ENCODE measurements around the gene PCSK5.

The PCSK5 gene

DNA sequence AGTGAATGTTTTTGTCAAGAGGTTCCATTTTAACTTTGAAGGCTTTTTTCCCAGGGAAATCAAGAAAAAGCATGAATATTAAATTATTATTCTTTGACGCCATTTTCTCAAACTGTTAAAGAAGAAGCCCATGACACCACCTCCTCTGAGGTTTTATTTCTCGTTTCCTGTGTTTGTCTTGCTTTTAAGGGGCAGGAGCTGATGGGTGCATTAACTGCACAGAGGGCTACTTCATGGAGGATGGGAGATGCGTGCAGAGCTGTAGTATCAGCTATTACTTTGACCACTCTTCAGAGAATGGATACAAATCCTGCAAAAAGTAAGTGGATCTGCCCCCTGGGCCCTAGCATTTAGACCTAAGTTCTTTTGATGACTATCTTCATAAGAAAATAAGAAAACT lies 298.4 kb downstream of the PCSK5 start:
- no peak overlapping the region for H3K4me3 ChIP-seq (ENCODE audit: insufficient read depth, low read length, poor library complexity, severe bottlenecking)

DNA sequence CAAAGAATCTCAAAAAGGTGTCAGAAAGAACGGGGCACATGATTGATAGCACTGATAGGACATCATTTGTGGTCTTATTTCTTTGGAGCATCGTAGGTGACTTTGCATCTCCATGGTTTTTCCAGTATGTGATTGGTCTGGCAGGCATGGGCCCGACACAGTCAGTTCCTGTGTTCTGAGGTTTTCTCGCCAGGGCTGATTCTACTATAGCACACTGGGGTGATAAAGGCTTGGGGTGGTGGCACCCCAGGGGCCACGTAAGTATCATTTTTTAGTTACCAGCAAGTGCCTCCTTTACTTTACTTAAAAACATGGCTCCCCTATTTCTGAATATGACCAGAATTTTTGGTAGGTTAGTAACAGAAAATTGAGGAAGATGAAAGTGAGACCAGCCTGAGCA lies 301.0 kb downstream of the PCSK5 start:
- no peak overlapping the region for H3K27ac ChIP-seq (ENCODE audit: low read depth, low read length)
- no peaks in the 10 kb centered on the region for H3K27me3 ChIP-seq (ENCODE audit: low read length)
- H3K4me3 ChIP-seq (ENCODE audit: insufficient read depth, low read length, poor library complexity, severe bottlenecking) = no peak overlapping the region
- H3K9me2 ChIP-seq (replicated peaks; ENCODE audit: insufficient read depth, low read length) = no peaks in the 10 kb centered on the region
- no peaks in the 10 kb centered on the region for H4K20me1 ChIP-seq (ENCODE audit: low read depth, low read length)
- no peak overlapping the region for H2AFZ ChIP-seq (ENCODE audit: low read depth, low read length, severe bottlenecking)
- H3K9ac ChIP-seq (ENCODE audit: low read length) = no peak overlapping the region
- no peaks in the 10 kb centered on the region for H3F3A ChIP-seq (ENCODE audit: insufficient read depth)
- TF ChIP-seq, protein P1, sequence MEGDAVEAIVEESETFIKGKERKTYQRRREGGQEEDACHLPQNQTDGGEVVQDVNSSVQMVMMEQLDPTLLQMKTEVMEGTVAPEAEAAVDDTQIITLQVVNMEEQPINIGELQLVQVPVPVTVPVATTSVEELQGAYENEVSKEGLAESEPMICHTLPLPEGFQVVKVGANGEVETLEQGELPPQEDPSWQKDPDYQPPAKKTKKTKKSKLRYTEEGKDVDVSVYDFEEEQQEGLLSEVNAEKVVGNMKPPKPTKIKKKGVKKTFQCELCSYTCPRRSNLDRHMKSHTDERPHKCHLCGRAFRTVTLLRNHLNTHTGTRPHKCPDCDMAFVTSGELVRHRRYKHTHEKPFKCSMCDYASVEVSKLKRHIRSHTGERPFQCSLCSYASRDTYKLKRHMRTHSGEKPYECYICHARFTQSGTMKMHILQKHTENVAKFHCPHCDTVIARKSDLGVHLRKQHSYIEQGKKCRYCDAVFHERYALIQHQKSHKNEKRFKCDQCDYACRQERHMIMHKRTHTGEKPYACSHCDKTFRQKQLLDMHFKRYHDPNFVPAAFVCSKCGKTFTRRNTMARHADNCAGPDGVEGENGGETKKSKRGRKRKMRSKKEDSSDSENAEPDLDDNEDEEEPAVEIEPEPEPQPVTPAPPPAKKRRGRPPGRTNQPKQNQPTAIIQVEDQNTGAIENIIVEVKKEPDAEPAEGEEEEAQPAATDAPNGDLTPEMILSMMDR (IDR thresholded peaks at IDR 0.05; ENCODE audit: insufficient read depth, low read length, poor library complexity, severe bottlenecking) = no peak
- TF ChIP-seq EZH2phosphoT487 (conservative IDR thresholded peaks at IDR 0.05; ENCODE audit: low read length) = no peak
- no peak overlapping the region for H3K4me2 ChIP-seq (ENCODE audit: low read depth, low read length, poor library complexity, severe bottlenecking)
- H3K9me3 ChIP-seq (ENCODE audit: insufficient read depth, low read length) = no peaks in the 10 kb centered on the region
- H3K36me3 ChIP-seq (ENCODE audit: low read length) = no peaks in the 10 kb centered on the region
- H3K79me2 ChIP-seq (ENCODE audit: insufficient read depth, low read length) = no peaks in the 10 kb centered on the region

More for the DNA sequence above, 298.4 kb downstream of the PCSK5 start:
- Histone ChIP-seq H3K9ac (ENCODE audit: low read length) (no peak overlapping the region), H3K9me2 (replicated peaks; ENCODE audit: insufficient read depth, low read length) (no peaks in the 10 kb centered on the region), H3K27ac (ENCODE audit: low read depth, low read length) (no peak overlapping the region), H3F3A (ENCODE audit: insufficient read depth) (no peaks in the 10 kb centered on the region), H4K20me1 (ENCODE audit: low read depth, low read length) (no peaks in the 10 kb centered on the region), H3K27me3 (ENCODE audit: low read length) (no peaks in the 10 kb centered on the region), H3K4me2 (ENCODE audit: low read depth, low read length, poor library complexity, severe bottlenecking) (no peak overlapping the region), H2AFZ (ENCODE audit: low read depth, low read length, severe bottlenecking) (no peak overlapping the region), H3K9me3 (ENCODE audit: insufficient read depth, low read length) (no peaks in the 10 kb centered on the region), H3K36me3 (ENCODE audit: low read length) (no peaks in the 10 kb centered on the region), H3K79me2 (ENCODE audit: insufficient read depth, low read length) (no peaks in the 10 kb centered on the region)
- TF ChIP-seq, protein P1 (IDR thresholded peaks at IDR 0.05; ENCODE audit: insufficient read depth, low read length, poor library complexity, severe bottlenecking) = no peak
- TF ChIP-seq EZH2phosphoT487 (conservative IDR thresholded peaks at IDR 0.05; ENCODE audit: low read length) = no peak

DNA sequence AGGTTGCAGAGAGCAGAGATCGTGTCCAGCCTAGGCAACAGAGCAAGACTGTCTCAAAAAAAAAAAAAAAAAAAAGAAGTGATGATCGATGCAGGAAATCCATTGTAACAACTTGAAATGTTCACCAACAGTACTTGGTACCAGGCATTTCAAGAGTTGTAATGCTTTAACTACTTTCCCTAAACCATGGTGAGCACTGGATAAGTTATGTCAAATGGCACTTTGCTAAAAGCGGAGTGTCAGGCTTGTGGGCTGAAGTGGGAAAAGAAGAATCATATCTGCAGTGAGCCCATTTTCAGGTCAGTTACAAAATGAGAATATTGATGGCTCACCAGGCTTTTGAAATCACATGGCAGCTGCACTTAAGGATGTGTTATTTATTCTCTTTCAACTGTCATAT lies 301.5 kb downstream of the PCSK5 start:
- no peaks in the 10 kb centered on the region for H3K36me3 ChIP-seq (ENCODE audit: low read length)
- no peaks in the 10 kb centered on the region for H3K9me3 ChIP-seq (ENCODE audit: insufficient read depth, low read length)
- no peak overlapping the region for H3K9ac ChIP-seq (ENCODE audit: low read length)
- H3K4me3 ChIP-seq (ENCODE audit: insufficient read depth, low read length, poor library complexity, severe bottlenecking) = no peak overlapping the region
- no peak overlapping the region for H3K27ac ChIP-seq (ENCODE audit: low read depth, low read length)
- H2AFZ ChIP-seq (ENCODE audit: low read depth, low read length, severe bottlenecking) = no peak overlapping the region
- H3K27me3 ChIP-seq (ENCODE audit: low read length) = no peaks in the 10 kb centered on the region
- H3K4me2 ChIP-seq (ENCODE audit: low read depth, low read length, poor library complexity, severe bottlenecking) = no peak overlapping the region
- no peaks in the 10 kb centered on the region for H4K20me1 ChIP-seq (ENCODE audit: low read depth, low read length)
- no peaks in the 10 kb centered on the region for H3F3A ChIP-seq (ENCODE audit: insufficient read depth)
- H3K9me2 ChIP-seq (replicated peaks; ENCODE audit: insufficient read depth, low read length) = no peaks in the 10 kb centered on the region
- TF ChIP-seq, protein P1 (IDR thresholded peaks at IDR 0.05; ENCODE audit: insufficient read depth, low read length, poor library complexity, severe bottlenecking) = no peak
- TF ChIP-seq EZH2phosphoT487 (conservative IDR thresholded peaks at IDR 0.05; ENCODE audit: low read length) = no peak
- H3K79me2 ChIP-seq (ENCODE audit: insufficient read depth, low read length) = no peaks in the 10 kb centered on the region
